ENCODE measurements around the gene UNCX. TPM values are rescaled to one million over a fixed set of nuclear protein-coding genes. Genes with fewer than 3 reads are reported as not detected.
"Not testable (repeated sequence)": the region's sequence is repeated elsewhere in the genome, so short reads cannot be mapped to it uniquely, and the experiment has no call there.

UNCX gene
- total and polyA plus RNA-seq, 2 experiments from 2014 or later, result not detected

DNA sequence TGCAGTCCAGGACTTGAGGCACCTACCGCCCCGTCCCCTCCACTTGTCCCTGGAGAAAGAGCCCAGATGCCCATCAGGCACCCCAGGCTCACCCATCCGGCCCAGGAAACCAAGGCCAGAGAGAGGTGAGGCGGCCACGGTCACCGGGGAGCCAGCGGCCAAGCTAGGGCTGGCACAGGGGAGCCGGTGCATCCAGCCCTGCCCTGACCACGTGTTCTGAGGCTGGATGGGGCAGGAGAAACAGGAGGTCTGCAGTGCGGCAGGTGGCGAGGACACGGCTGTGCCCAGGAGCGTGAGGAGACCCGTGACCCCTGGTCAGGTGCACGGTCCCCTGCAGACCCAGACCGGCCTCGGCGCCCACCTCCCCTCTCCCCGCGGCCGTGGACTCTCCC lies 27.6 kb downstream of the UNCX start:
- H3K4me1 ChIP-seq (ENCODE audit: insufficient read depth), result no peaks in the 10 kb centered on the region
- no peaks in the 10 kb centered on the region for H3K9me2 ChIP-seq (ENCODE audit: insufficient read depth)
- H3K4me2 ChIP-seq, result no peak overlapping the region
- H3K4me1 Mint-ChIP-seq, result peaks cover 2% of the 10 kb centered on the region; the same call in 1 of the 3 replicates
- no peaks in the 10 kb centered on the region; the same call in 2 of the 3 replicates for H3K9me3 Mint-ChIP-seq
- DNase-seq (ENCODE audit: low spot score) (no peak), ATAC-seq (no peak)
- peak overlapping the region; percentile 47; the same call in 1 of the 2 replicates for H2AFZ ChIP-seq
- H3K27me3 Mint-ChIP-seq (ENCODE audit: insufficient read depth, low read depth, poor library complexity), result peaks cover 4% of the 10 kb centered on the region
- TF ChIP-seq EZH2phosphoT487 (IDR thresholded peaks at IDR 0.05; ENCODE audit: unreplicated experiment) (no peak), ZNF114 (CRISPR knock-in tag; IDR thresholded peaks at IDR 0.05) (no peak), STAT1 (IDR thresholded peaks at IDR 0.05; ENCODE audit: unreplicated experiment) (no peak), NANOG (IDR thresholded peaks at IDR 0.05; ENCODE audit: borderline replicate concordance) (no peak), CREB1 (CRISPR knock-in tag; IDR thresholded peaks at IDR 0.05; ENCODE audit: low read depth) (no peak), JUNB (IDR thresholded peaks at IDR 0.05; ENCODE audit: unreplicated experiment) (no peak), POLR2AphosphoS5 (IDR thresholded peaks at IDR 0.05; ENCODE audit: low read depth) (no peak)
- TF ChIP-seq, protein P1, sequence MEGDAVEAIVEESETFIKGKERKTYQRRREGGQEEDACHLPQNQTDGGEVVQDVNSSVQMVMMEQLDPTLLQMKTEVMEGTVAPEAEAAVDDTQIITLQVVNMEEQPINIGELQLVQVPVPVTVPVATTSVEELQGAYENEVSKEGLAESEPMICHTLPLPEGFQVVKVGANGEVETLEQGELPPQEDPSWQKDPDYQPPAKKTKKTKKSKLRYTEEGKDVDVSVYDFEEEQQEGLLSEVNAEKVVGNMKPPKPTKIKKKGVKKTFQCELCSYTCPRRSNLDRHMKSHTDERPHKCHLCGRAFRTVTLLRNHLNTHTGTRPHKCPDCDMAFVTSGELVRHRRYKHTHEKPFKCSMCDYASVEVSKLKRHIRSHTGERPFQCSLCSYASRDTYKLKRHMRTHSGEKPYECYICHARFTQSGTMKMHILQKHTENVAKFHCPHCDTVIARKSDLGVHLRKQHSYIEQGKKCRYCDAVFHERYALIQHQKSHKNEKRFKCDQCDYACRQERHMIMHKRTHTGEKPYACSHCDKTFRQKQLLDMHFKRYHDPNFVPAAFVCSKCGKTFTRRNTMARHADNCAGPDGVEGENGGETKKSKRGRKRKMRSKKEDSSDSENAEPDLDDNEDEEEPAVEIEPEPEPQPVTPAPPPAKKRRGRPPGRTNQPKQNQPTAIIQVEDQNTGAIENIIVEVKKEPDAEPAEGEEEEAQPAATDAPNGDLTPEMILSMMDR (conservative IDR thresholded peaks at IDR 0.05; ENCODE audit: low read depth in 2 of 2), result no peak
- TF ChIP-seq, protein P2, sequence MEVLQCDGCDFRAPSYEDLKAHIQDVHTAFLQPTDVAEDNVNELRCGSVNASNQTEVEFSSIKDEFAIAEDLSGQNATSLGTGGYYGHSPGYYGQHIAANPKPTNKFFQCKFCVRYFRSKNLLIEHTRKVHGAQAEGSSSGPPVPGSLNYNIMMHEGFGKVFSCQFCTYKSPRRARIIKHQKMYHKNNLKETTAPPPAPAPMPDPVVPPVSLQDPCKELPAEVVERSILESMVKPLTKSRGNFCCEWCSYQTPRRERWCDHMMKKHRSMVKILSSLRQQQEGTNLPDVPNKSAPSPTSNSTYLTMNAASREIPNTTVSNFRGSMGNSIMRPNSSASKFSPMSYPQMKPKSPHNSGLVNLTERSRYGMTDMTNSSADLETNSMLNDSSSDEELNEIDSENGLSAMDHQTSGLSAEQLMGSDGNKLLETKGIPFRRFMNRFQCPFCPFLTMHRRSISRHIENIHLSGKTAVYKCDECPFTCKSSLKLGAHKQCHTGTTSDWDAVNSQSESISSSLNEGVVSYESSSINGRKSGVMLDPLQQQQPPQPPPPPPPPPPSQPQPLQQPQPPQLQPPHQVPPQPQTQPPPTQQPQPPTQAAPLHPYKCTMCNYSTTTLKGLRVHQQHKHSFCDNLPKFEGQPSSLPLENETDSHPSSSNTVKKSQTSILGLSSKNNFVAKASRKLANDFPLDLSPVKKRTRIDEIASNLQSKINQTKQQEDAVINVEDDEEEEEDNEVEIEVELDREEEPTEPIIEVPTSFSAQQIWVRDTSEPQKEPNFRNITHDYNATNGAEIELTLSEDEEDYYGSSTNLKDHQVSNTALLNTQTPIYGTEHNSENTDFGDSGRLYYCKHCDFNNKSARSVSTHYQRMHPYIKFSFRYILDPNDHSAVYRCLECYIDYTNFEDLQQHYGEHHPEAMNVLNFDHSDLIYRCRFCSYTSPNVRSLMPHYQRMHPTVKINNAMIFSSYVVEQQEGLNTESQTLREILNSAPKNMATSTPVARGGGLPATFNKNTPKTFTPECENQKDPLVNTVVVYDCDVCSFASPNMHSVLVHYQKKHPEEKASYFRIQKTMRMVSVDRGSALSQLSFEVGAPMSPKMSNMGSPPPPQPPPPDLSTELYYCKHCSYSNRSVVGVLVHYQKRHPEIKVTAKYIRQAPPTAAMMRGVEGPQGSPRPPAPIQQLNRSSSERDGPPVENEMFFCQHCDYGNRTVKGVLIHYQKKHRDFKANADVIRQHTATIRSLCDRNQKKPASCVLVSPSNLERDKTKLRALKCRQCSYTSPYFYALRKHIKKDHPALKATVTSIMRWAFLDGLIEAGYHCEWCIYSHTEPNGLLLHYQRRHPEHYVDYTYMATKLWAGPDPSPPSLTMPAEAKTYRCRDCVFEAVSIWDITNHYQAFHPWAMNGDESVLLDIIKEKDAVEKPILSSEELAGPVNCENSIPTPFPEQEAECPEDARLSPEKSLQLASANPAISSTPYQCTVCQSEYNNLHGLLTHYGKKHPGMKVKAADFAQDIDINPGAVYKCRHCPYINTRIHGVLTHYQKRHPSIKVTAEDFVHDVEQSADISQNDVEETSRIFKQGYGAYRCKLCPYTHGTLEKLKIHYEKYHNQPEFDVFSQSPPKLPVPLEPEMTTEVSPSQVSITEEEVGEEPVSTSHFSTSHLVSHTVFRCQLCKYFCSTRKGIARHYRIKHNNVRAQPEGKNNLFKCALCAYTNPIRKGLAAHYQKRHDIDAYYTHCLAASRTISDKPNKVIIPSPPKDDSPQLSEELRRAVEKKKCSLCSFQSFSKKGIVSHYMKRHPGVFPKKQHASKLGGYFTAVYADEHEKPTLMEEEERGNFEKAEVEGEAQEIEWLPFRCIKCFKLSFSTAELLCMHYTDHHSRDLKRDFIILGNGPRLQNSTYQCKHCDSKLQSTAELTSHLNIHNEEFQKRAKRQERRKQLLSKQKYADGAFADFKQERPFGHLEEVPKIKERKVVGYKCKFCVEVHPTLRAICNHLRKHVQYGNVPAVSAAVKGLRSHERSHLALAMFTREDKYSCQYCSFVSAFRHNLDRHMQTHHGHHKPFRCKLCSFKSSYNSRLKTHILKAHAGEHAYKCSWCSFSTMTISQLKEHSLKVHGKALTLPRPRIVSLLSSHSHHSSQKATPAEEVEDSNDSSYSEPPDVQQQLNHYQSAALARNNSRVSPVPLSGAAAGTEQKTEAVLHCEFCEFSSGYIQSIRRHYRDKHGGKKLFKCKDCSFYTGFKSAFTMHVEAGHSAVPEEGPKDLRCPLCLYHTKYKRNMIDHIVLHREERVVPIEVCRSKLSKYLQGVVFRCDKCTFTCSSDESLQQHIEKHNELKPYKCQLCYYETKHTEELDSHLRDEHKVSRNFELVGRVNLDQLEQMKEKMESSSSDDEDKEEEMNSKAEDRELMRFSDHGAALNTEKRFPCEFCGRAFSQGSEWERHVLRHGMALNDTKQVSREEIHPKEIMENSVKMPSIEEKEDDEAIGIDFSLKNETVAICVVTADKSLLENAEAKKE (CRISPR knock-in tag; IDR thresholded peaks at IDR 0.05), result no peak
- TF ChIP-seq, protein P3, sequence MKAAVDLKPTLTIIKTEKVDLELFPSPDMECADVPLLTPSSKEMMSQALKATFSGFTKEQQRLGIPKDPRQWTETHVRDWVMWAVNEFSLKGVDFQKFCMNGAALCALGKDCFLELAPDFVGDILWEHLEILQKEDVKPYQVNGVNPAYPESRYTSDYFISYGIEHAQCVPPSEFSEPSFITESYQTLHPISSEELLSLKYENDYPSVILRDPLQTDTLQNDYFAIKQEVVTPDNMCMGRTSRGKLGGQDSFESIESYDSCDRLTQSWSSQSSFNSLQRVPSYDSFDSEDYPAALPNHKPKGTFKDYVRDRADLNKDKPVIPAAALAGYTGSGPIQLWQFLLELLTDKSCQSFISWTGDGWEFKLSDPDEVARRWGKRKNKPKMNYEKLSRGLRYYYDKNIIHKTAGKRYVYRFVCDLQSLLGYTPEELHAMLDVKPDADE (IDR thresholded peaks at IDR 0.05), result no peak
- no peak overlapping the region for H3K27ac ChIP-seq (ENCODE audit: low read depth)
- H3K79me2 ChIP-seq (replicated peaks; ENCODE audit: insufficient read depth), result no peaks in the 10 kb centered on the region
- no peaks in the 10 kb centered on the region for H3F3A ChIP-seq (replicated peaks; ENCODE audit: low read depth)
- H4K20me1 ChIP-seq (replicated peaks; ENCODE audit: insufficient read depth), result no peaks in the 10 kb centered on the region
- no peak overlapping the region for H3K27ac Mint-ChIP-seq
- H3K36me3 ChIP-seq (ENCODE audit: insufficient read depth), result no peaks in the 10 kb centered on the region
- H3K36me3 Mint-ChIP-seq (ENCODE audit: low read depth), result no peaks in the 10 kb centered on the region
- H3K4me3 ChIP-seq, result no peak overlapping the region
- no peak overlapping the region for H3K4me3 Mint-ChIP-seq
- H3K27me3 ChIP-seq (ENCODE audit: insufficient read depth), result no peaks in the 10 kb centered on the region

DNA sequence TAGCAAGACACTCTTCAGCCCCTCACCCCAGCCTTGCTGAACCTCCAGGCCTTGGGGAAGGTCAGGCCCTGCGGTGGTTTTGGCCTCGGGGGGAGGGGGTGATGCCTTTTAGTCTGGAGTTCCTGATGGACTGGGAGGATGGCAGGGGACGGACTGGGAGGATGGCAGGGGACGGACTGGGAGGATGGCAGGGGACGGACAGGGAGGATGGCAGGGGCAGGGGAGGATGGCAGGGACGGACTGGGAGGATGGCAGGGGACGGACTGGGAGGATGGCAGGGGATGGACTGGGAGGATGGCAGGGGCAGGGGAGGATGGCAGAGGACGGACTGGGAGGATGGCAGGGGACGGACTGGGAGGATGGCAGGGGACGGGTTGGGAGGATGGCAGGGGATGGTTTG lies 28.4 kb downstream of the UNCX start:
- not testable (repeated sequence) for H3K79me2 ChIP-seq (replicated peaks; ENCODE audit: insufficient read depth); H3K4me3 Mint-ChIP-seq; H3F3A ChIP-seq (replicated peaks; ENCODE audit: low read depth); H4K20me1 ChIP-seq (replicated peaks; ENCODE audit: insufficient read depth); DNase-seq (ENCODE audit: low spot score); H3K27me3 ChIP-seq (ENCODE audit: insufficient read depth); H2AFZ ChIP-seq; H3K4me2 ChIP-seq; H3K27ac ChIP-seq (ENCODE audit: low read depth); H3K4me1 Mint-ChIP-seq; H3K4me3 ChIP-seq; H3K4me1 ChIP-seq (ENCODE audit: insufficient read depth); ATAC-seq; H3K9me2 ChIP-seq (ENCODE audit: insufficient read depth); H3K27ac Mint-ChIP-seq; H3K36me3 ChIP-seq (ENCODE audit: insufficient read depth); H3K27me3 Mint-ChIP-seq (ENCODE audit: insufficient read depth, low read depth, poor library complexity); H3K36me3 Mint-ChIP-seq (ENCODE audit: low read depth); H3K9me3 Mint-ChIP-seq
